H9 (cell line): Measurements from ENCODE around the gene HS3ST4. TPM values are rescaled to one million over a fixed set of nuclear protein-coding genes. Genes with fewer than 3 reads are reported as not detected.

Source experiments
- DNase-seq: peaks from one replicate; pipeline ENCODE4 v3.0.0-alpha.2; 2017
- H2AFZ ChIP-seq: one replicate; pipeline ENCODE4 v1.6.1; 2013; ENCODE audit warnings: mild to moderate bottlenecking, low read length, control low read depth, moderate library complexity
- H2AK5ac ChIP-seq: 2 replicates; pipeline ENCODE4 v1.6.1; 2013; ENCODE audit warnings: low read length, control low read depth, mixed read lengths; ENCODE audit not compliant: insufficient read length
- H2BK120ac ChIP-seq: one replicate; pipeline ENCODE4 v1.6.1; 2013; ENCODE audit warnings: low read depth, mild to moderate bottlenecking, low read length, control low read depth, inconsistent platforms; ENCODE audit not compliant: poor library complexity, severe bottlenecking
- H2BK12ac ChIP-seq: 2 replicates; pipeline ENCODE4 v1.6.1; 2013; ENCODE audit warnings: low read length, control low read depth, mixed read lengths, low read depth; ENCODE audit not compliant: insufficient read length
- H2BK15ac ChIP-seq: 2 replicates; pipeline ENCODE4 v1.6.1; 2013; ENCODE audit warnings: low read depth, low read length, control low read depth
- H2BK20ac ChIP-seq: one replicate; pipeline ENCODE4 v1.6.1; 2013; ENCODE audit warnings: low read depth, mild to moderate bottlenecking, low read length, control low read depth, inconsistent platforms; ENCODE audit not compliant: poor library complexity, severe bottlenecking
- H2BK5ac ChIP-seq: 2 replicates; pipeline ENCODE4 v1.6.1; 2013; ENCODE audit warnings: low read length, control low read depth, mixed read lengths; ENCODE audit not compliant: insufficient read length
- H3K14ac ChIP-seq: 2 replicates; pipeline ENCODE4 v1.6.1; 2013; ENCODE audit warnings: low read length, control low read depth; ENCODE audit not compliant: insufficient read depth
- H3K18ac ChIP-seq: 2 replicates; pipeline ENCODE4 v1.6.1; 2013; ENCODE audit warnings: low read depth, mild to moderate bottlenecking, mixed read lengths, low read length, control low read depth; ENCODE audit not compliant: insufficient read length
- H3K23ac ChIP-seq: 2 replicates; pipeline ENCODE4 v1.6.1; 2013; ENCODE audit warnings: low read length, control low read depth, mixed read lengths, low read depth; ENCODE audit not compliant: insufficient read length
- H3K23me2 ChIP-seq: 2 replicates; pipeline ENCODE4 v1.6.1; 2013; ENCODE audit warnings: low read depth, mild to moderate bottlenecking, mixed read lengths, low read length, control low read depth; ENCODE audit not compliant: insufficient read length, poor library complexity, severe bottlenecking
- H3K27ac ChIP-seq: 2 replicates; pipeline ENCODE4 v1.5.1; 2013; ENCODE audit warnings: low read length, control low read depth, mixed read lengths, low read depth; ENCODE audit not compliant: insufficient read length
- H3K27me3 ChIP-seq: 2 replicates; pipeline ENCODE4 v1.6.1; 2013; ENCODE audit warnings: low read length, control low read depth, inconsistent platforms; ENCODE audit not compliant: insufficient read depth
- H3K4ac ChIP-seq: 2 replicates; pipeline ENCODE4 v1.6.1; 2013; ENCODE audit warnings: low read depth, mild to moderate bottlenecking, control low read depth, inconsistent platforms, low read length, moderate library complexity
- H3K4me1 ChIP-seq: 2 replicates; pipeline ENCODE4 v1.6.1; 2013; ENCODE audit warnings: low read length, control low read depth, inconsistent platforms; ENCODE audit not compliant: insufficient read depth
- H3K4me2 ChIP-seq: 2 replicates; pipeline ENCODE4 v1.6.1; 2013; ENCODE audit warnings: low read length, control low read depth, mixed read lengths; ENCODE audit not compliant: insufficient read length, insufficient read depth
- H3K56ac ChIP-seq: 2 replicates; pipeline ENCODE4 v1.6.1; 2013; ENCODE audit warnings: low read depth, mild to moderate bottlenecking, mixed read lengths, low read length, control low read depth; ENCODE audit not compliant: insufficient read length
- H3K79me1 ChIP-seq: 2 replicates; pipeline ENCODE4 v1.6.1; 2013; ENCODE audit warnings: low read depth, mild to moderate bottlenecking, moderate library complexity, low read length, control low read depth, inconsistent platforms; ENCODE audit not compliant: insufficient read depth, poor library complexity, severe bottlenecking
- H3K79me2 ChIP-seq: 2 replicates; pipeline ENCODE4 v1.6.1; 2013; ENCODE audit warnings: low read length, control low read depth, inconsistent platforms; ENCODE audit not compliant: insufficient read depth
- H3K9ac ChIP-seq: 2 replicates; pipeline ENCODE4 v1.6.1; 2013; ENCODE audit warnings: low read length, control low read depth, mixed read lengths; ENCODE audit not compliant: insufficient read length; ENCODE audit errors: extremely low read depth
- H3K9me3 ChIP-seq: one replicate; pipeline ENCODE4 v1.6.1; 2013; ENCODE audit warnings: low read depth, low read length, inconsistent platforms; ENCODE audit not compliant: control insufficient read depth
- H3T11ph ChIP-seq: one replicate; pipeline ENCODE4 v1.6.1; 2013; ENCODE audit warnings: mild to moderate bottlenecking, low read length, control low read depth, inconsistent platforms
- H4K20me1 ChIP-seq: one replicate; pipeline ENCODE4 v1.6.1; 2013; ENCODE audit not compliant: control insufficient read depth, insufficient read length, insufficient read depth
- H4K5ac ChIP-seq: 2 replicates; pipeline ENCODE4 v1.6.1; 2013; ENCODE audit warnings: low read depth, mild to moderate bottlenecking, mixed read lengths, low read length, control low read depth; ENCODE audit not compliant: insufficient read length
- H4K8ac ChIP-seq: replicated peaks from 2 replicates; pipeline ENCODE4 v1.6.1; 2013; ENCODE audit warnings: low read length, control low read depth, mixed read lengths, low read depth; ENCODE audit not compliant: insufficient read length
- H4K91ac ChIP-seq: 2 replicates; pipeline ENCODE4 v1.6.1; 2013; ENCODE audit warnings: low read depth, mild to moderate bottlenecking, moderate library complexity, mixed read lengths, low read length, control low read depth; ENCODE audit not compliant: insufficient read length
- H3K27ac Mint-ChIP-seq, 3 experiments: 2 replicates in 2 of 3; 3 replicates in 1 of 3; pipeline ENCODE4 v1.8.0; 2020 to 2021; ENCODE audit warnings: mixed read lengths in 3 of 3, mild to moderate bottlenecking in 1 of 3, moderate library complexity in 1 of 3
- H3K27me3 Mint-ChIP-seq: 2 replicates; pipeline ENCODE4 v1.8.0; 2021; ENCODE audit warnings: low read depth, mild to moderate bottlenecking, moderate library complexity, mixed read lengths
- H3K36me3 Mint-ChIP-seq, 3 experiments: 2 replicates in 2 of 3; 3 replicates in 1 of 3; pipeline ENCODE4 v1.8.0; 2020 to 2021; ENCODE audit warnings: low read depth in 3 of 3, mixed read lengths in 3 of 3; ENCODE audit not compliant: insufficient read depth in 1 of 3
- H3K4me1 Mint-ChIP-seq, 2 experiments: 2 replicates each; pipeline ENCODE4 v1.8.0; 2020; ENCODE audit warnings: mixed read lengths in 2 of 2
- H3K4me3 Mint-ChIP-seq, 2 experiments: 2 replicates in 1 of 2; 3 replicates in 1 of 2; pipeline ENCODE4 v1.8.0; 2020 to 2021; ENCODE audit warnings: mild to moderate bottlenecking in 2 of 2, mixed read lengths in 2 of 2, moderate library complexity in 1 of 2
- H3K9me3 Mint-ChIP-seq, 2 experiments: 2 replicates in 1 of 2; 3 replicates in 1 of 2; pipeline ENCODE4 v1.8.0; 2020; ENCODE audit warnings: mild to moderate bottlenecking in 2 of 2, mixed read lengths in 2 of 2, moderate library complexity in 1 of 2
- WGBS: extraction: QIAGEN DNeasy Blood & Tissue Kit; methylation state at CpG from one replicate; pipeline ENCODE4 v1.1.7; 2013; ENCODE audit warnings: missing lambda C conversion rate, low lambda C conversion rate, mixed read lengths; ENCODE audit not compliant: insufficient read length; ENCODE audit errors: extremely low coverage; 5-methylcytosine and 5-hydroxymethylcytosine counted together
- total RNA-seq: library from RNA; stranded (reverse); gene quantifications from 2 replicates; pipeline ENCODE4 v1.2.1, GENCODE V29; 2021
- TF ChIP-seq, protein P1 (sequence below): fragments of 200-600 bp; sonication (generic); conservative IDR thresholded peaks from 3 replicates; pipeline ENCODE4 v1.8.0; 2021; ENCODE audit warnings: antibody characterized with exemption, mild to moderate bottlenecking

The HS3ST4 gene
- total RNA-seq, 1 experiment from 2014 or later, result 1.7 TPM

- Histone ChIP-seq H3K79me1 (no peaks in the 10 kb centered on the region), H2BK120ac (no peak overlapping the region), H4K91ac (no peak overlapping the region), H3K9ac (no peak overlapping the region), H2AK5ac (no peak overlapping the region), H4K20me1 (no peaks in the 10 kb centered on the region), H2BK12ac (no peak overlapping the region), H3K9me3 (no peaks in the 10 kb centered on the region), H2BK15ac (no peak overlapping the region), H3K56ac (no peak overlapping the region), H3K23me2 (no peaks in the 10 kb centered on the region), H3T11ph (no peak overlapping the region), H4K5ac (no peak overlapping the region), H3K4me2 (peak overlapping the region; percentile 47), H3K79me2 (no peaks in the 10 kb centered on the region), H3K4me1 (peaks cover 17% of the 10 kb centered on the region; the same call in 1 of the 2 replicates), H3K14ac (no peak overlapping the region), H3K4ac (no peak overlapping the region), H2BK20ac (no peak overlapping the region), H3K18ac (no peak overlapping the region), H2AFZ (no peak overlapping the region), H3K27ac (no peak overlapping the region), H2BK5ac (no peak overlapping the region), H3K23ac (no peak overlapping the region), H3K27me3 (no peaks in the 10 kb centered on the region), H4K8ac (no peak overlapping the region)
- TF ChIP-seq, protein P1, sequence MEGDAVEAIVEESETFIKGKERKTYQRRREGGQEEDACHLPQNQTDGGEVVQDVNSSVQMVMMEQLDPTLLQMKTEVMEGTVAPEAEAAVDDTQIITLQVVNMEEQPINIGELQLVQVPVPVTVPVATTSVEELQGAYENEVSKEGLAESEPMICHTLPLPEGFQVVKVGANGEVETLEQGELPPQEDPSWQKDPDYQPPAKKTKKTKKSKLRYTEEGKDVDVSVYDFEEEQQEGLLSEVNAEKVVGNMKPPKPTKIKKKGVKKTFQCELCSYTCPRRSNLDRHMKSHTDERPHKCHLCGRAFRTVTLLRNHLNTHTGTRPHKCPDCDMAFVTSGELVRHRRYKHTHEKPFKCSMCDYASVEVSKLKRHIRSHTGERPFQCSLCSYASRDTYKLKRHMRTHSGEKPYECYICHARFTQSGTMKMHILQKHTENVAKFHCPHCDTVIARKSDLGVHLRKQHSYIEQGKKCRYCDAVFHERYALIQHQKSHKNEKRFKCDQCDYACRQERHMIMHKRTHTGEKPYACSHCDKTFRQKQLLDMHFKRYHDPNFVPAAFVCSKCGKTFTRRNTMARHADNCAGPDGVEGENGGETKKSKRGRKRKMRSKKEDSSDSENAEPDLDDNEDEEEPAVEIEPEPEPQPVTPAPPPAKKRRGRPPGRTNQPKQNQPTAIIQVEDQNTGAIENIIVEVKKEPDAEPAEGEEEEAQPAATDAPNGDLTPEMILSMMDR, result no peak
- peaks cover 0 to 5% of the 10 kb centered on the region in 2 experiments for H3K9me3 Mint-ChIP-seq
- H3K27me3 Mint-ChIP-seq, result peaks cover 2% of the 10 kb centered on the region
- H3K36me3 Mint-ChIP-seq, result peaks cover 0 to 7% (median 6%) of the 10 kb centered on the region in 3 experiments; a peak in 4 of 7 replicates
- H3K4me3 Mint-ChIP-seq, result no peak overlapping the region
- H3K4me1 Mint-ChIP-seq, result peaks cover 48 to 53% of the 10 kb centered on the region in 2 experiments
- DNase-seq, result no peak
- H3K27ac Mint-ChIP-seq, result peak overlapping the region in 1 of 3 experiments; percentile 97; a peak in 4 of 7 replicates
- WGBS, result no CpG with 5 or more reads among the region's 9 CpGs
These were observed 358.7 kb downstream of the HS3ST4 start for GRCh38 chr16:26050472-26050871.
